ENCODE results near the gene SLC37A4. TPM values are rescaled to one million over a fixed set of nuclear protein-coding genes. Genes with fewer than 3 reads are reported as not detected.

SLC37A4 gene
- total and polyA plus RNA-seq, 2 experiments from 2014 or later, result 7.9 to 13.7 TPM

DNA sequence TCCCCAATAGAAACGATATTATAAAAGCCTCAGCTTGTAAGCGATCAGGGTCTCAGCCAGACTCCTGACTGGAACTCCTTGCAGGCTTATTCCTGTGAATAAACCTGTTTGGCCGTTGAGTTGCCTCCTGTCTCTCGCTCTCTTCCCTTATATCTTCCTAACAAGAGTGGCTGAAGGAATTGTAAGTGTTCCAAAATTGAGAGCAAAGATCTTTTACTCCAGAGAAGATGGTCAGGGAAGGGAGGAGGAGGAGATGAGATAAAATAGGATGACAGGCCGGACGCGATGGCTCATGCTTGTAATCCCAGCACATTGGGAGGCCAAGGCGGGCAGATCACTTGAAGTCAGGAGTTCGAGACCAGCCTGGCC is 1.2 kb upstream of the SLC37A4 start:
- no peak overlapping the region for H3K9ac ChIP-seq
- no peaks in the 10 kb centered on the region for H3K36me3 ChIP-seq (ENCODE audit: low read depth)
- peak overlapping the region; percentile 98; the same call in 1 of the 2 replicates for H2AFZ ChIP-seq
- DNase-seq, result no peak
- H3K4me3 ChIP-seq, result no peak overlapping the region
- H3K27me3 ChIP-seq (replicated peaks; ENCODE audit: insufficient read depth), result no peaks in the 10 kb centered on the region
- H3K4me2 ChIP-seq (ENCODE audit: unreplicated experiment), result no peak overlapping the region
- in situ Hi-C loops (cut with MboI), result no loop called here
- no peak overlapping the region for H3K27ac ChIP-seq
- 92 to 93% methylated on average over 9 of the region's 9 CpGs for WGBS, 2 experiments (ENCODE audit: low coverage in 1 of 2, low lambda C conversion rate in 2 of 2, missing lambda C conversion rate in 2 of 2)
- TF ChIP-seq EZH2 (IDR thresholded peaks at IDR 0.05; ENCODE audit: insufficient read depth, poor library complexity, severe bottlenecking), result no peak
- peaks cover 6% of the 10 kb centered on the region; the same call in 1 of the 2 replicates for H3K4me1 ChIP-seq (ENCODE audit: insufficient read depth)
- no peaks in the 10 kb centered on the region for H4K20me1 ChIP-seq (ENCODE audit: insufficient read depth)
- no peaks in the 10 kb centered on the region for H3K9me3 ChIP-seq (ENCODE audit: low read depth)
- no peaks in the 10 kb centered on the region for H3K9me2 ChIP-seq (ENCODE audit: insufficient read depth)
- H3K79me2 ChIP-seq (ENCODE audit: insufficient read depth), result no peaks in the 10 kb centered on the region
- no peaks in the 10 kb centered on the region for H3F3A ChIP-seq (ENCODE audit: insufficient read depth)

DNA sequence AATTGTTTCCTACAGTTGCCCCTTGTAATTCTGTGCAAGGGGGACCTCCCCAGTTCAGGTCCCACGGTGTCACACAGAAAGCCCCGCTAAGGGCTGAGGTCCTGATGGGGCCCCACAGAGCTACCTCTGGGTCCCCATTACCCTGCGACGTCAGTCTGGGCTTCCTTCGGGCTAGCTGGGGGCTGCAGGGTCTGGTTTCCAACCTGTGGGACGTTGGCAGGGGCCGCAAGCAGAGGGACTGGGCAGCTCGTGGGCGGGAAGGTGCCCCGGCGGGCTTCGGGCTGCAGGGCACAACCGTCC is 698 bp downstream of the SLC37A4 start:
- Histone ChIP-seq H3K4me3 (peak overlapping the region; percentile 90), H3K9ac (peak overlapping the region; percentile 76), H3K27ac (no peak overlapping the region), H3K4me1 (ENCODE audit: insufficient read depth) (peaks cover 6% of the 10 kb centered on the region; the same call in 1 of the 2 replicates), H3F3A (ENCODE audit: insufficient read depth) (no peaks in the 10 kb centered on the region), H3K4me2 (ENCODE audit: unreplicated experiment) (peak overlapping the region; percentile 94), H3K79me2 (ENCODE audit: insufficient read depth) (no peaks in the 10 kb centered on the region), H2AFZ (peak overlapping the region; percentile 98), H3K36me3 (ENCODE audit: low read depth) (no peaks in the 10 kb centered on the region), H3K27me3 (replicated peaks; ENCODE audit: insufficient read depth) (no peaks in the 10 kb centered on the region), H4K20me1 (ENCODE audit: insufficient read depth) (no peaks in the 10 kb centered on the region), H3K9me3 (ENCODE audit: low read depth) (no peaks in the 10 kb centered on the region), H3K9me2 (ENCODE audit: insufficient read depth) (no peaks in the 10 kb centered on the region)
- in situ Hi-C loops (cut with MboI), result no loop called here
- TF ChIP-seq EZH2 (IDR thresholded peaks at IDR 0.05; ENCODE audit: insufficient read depth, poor library complexity, severe bottlenecking) (no peak), EZH2phosphoT487 (IDR thresholded peaks at IDR 0.05; ENCODE audit: insufficient read depth, low read depth) (no peak)
- DNase-seq, result no peak
- WGBS, 2 experiments (ENCODE audit: low coverage in 1 of 2, low lambda C conversion rate in 2 of 2, missing lambda C conversion rate in 2 of 2), result 12 to 22% methylated on average over 9 to 13 of the region's 13 CpGs

DNA sequence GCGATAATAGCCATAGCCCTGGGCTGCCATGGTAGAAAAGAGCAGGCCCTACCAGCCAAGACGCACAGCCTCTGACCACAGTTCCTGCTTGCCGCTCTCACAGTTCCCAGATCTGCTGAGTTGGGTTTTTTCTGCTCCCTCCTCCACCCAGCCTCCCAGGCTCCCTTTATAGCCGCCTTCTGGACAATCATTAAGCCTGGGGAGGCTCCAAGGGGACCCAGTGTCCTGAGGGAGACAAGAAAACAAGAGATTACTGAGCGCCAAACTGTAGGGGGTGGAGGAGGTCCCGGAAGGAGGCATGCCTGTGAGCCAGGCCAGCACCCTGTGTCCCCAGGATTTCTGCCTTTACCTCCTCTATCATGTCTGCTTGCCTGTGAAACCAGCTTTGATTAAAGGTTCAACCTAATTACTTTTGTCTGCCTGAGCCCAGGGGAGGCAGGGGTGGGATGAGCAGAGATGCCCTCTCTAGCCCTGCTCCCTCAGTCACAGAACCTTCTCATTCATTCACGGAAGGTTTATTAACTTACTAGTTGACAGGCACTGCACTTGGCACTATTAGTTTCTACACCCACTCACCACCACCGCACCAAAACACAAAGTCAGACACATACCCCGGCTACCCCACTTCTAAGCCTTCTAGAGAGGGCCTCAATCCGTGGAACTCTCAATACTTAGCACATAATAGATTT is 1.2 kb downstream of the SLC37A4 start:
- no peak overlapping the region for H3K4me2 ChIP-seq (ENCODE audit: unreplicated experiment)
- no peaks in the 10 kb centered on the region for H3K79me2 ChIP-seq (ENCODE audit: insufficient read depth)
- no peak for DNase-seq
- no peaks in the 10 kb centered on the region for H3K9me2 ChIP-seq (ENCODE audit: insufficient read depth)
- WGBS, 2 experiments (ENCODE audit: low coverage in 1 of 2, low lambda C conversion rate in 2 of 2, missing lambda C conversion rate in 2 of 2), result 83 to 89% methylated on average over 10 of the region's 10 CpGs
- H3K4me3 ChIP-seq, result peak overlapping the region; percentile 90
- no peak overlapping the region for H3K27ac ChIP-seq
- peak overlapping the region; percentile 76 for H3K9ac ChIP-seq
- H3F3A ChIP-seq (ENCODE audit: insufficient read depth), result no peaks in the 10 kb centered on the region
- H3K36me3 ChIP-seq (ENCODE audit: low read depth), result no peaks in the 10 kb centered on the region
- in situ Hi-C loops (cut with MboI), result no loop called here
- peak overlapping the region; percentile 98 for H2AFZ ChIP-seq
- no peaks in the 10 kb centered on the region for H3K9me3 ChIP-seq (ENCODE audit: low read depth)
- peaks cover 6% of the 10 kb centered on the region; the same call in 1 of the 2 replicates for H3K4me1 ChIP-seq (ENCODE audit: insufficient read depth)
- no peaks in the 10 kb centered on the region for H3K27me3 ChIP-seq (replicated peaks; ENCODE audit: insufficient read depth)
- TF ChIP-seq EZH2phosphoT487 (IDR thresholded peaks at IDR 0.05; ENCODE audit: insufficient read depth, low read depth) (no peak), EZH2 (IDR thresholded peaks at IDR 0.05; ENCODE audit: insufficient read depth, poor library complexity, severe bottlenecking) (no peak)
- H4K20me1 ChIP-seq (ENCODE audit: insufficient read depth), result no peaks in the 10 kb centered on the region

- TF ChIP-seq EZH2phosphoT487 (IDR thresholded peaks at IDR 0.05; ENCODE audit: insufficient read depth, low read depth) (no peak), EZH2 (IDR thresholded peaks at IDR 0.05; ENCODE audit: insufficient read depth, poor library complexity, severe bottlenecking) (no peak)
- Histone ChIP-seq H3K4me2 (ENCODE audit: unreplicated experiment) (no peak overlapping the region), H3K27ac (no peak overlapping the region), H3K9me3 (ENCODE audit: low read depth) (no peaks in the 10 kb centered on the region), H2AFZ (no peak overlapping the region), H3F3A (ENCODE audit: insufficient read depth) (peaks cover 1% of the 10 kb centered on the region; the same call in 1 of the 2 replicates), H3K4me1 (ENCODE audit: insufficient read depth) (peaks cover 6% of the 10 kb centered on the region; the same call in 1 of the 2 replicates), H3K36me3 (ENCODE audit: low read depth) (no peaks in the 10 kb centered on the region), H3K9ac (no peak overlapping the region), H3K27me3 (replicated peaks; ENCODE audit: insufficient read depth) (no peaks in the 10 kb centered on the region), H4K20me1 (ENCODE audit: insufficient read depth) (no peaks in the 10 kb centered on the region), H3K4me3 (no peak overlapping the region), H3K9me2 (ENCODE audit: insufficient read depth) (no peaks in the 10 kb centered on the region), H3K79me2 (ENCODE audit: insufficient read depth) (no peaks in the 10 kb centered on the region)
- in situ Hi-C loops (cut with MboI), result no loop called here
- no peak for DNase-seq
- WGBS, 2 experiments (ENCODE audit: low coverage in 1 of 2, low lambda C conversion rate in 2 of 2, missing lambda C conversion rate in 2 of 2), result 94 to 100% methylated on average over 1 of the region's 1 CpG
Measured at GRCh38 chr11:119029069-119029339, 1.7 kb downstream of the SLC37A4 start.

Measured in GM23248 (cell line).